GM19023 (cell line): ENCODE results near the gene HNRNPC.
A peak's percentile ranks its signal among the peaks of the same experiment; 100 is the strongest.
"Not testable (repeated sequence)": the region's sequence is repeated elsewhere in the genome, so short reads cannot be mapped to it uniquely, and the experiment has no call there.

Source experiments
- ATAC-seq: cut with Tn5 transposase; IDR thresholded peaks from one replicate; pipeline ENCODE4 v1.9.1; 2021; ENCODE audit warnings: mild to moderate bottlenecking, moderate library complexity; ENCODE audit not compliant: unreplicated experiment

Gene HNRNPC

DNA sequence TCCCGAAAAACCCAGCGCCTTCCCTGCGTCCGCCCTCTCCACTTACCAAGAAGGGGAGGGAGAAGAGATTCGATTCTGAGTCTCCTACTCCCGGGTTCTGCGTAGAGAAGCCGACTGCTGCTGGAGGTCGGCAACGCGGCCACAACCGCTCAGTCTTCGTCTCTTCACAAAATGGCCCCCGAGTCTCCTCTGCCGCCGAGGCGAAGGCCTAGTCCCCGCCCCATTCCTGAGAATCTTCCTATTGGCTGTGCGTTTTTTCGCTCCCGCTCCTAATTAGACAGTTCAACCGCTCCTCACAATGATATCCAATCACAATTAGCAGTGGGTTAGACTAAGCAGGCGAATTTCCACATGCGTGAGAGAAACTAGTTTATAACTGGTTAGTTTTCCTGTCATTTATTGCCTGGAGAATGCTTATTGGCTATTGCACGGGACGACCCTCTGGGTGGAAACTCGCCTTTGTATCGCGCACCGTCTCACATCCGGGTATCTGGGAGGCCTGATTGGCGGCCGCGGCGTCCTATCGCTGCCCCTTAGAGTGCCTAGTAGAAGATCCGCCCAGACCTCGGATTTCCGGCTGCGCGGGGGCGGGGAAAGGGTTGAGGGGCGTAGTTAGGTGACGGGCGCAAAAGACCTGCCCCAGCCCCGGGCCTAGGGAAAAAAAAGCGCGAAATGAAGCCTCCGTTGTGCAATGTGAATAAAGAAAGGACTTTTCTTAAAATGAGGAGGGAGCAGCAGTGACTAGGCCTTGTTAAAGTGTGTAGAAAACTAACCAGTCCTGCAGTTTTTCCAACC is at the start of gene HNRNPC:
Gene HNRNPC (minus strand): TSS at position 191 of the 795 bp plus-strand sequence. CDS start 35,249 bp downstream, outside the sequence.
- ATAC-seq: peak; percentile 94

- no peak for ATAC-seq
Measured at GRCh38 chr14:21317398-21317797, 48.2 kb upstream of the HNRNPC start.

GRCh38 chr14:21313512-21313911 is 44.3 kb upstream of the HNRNPC start:
- ATAC-seq: no peak

- no peak for ATAC-seq
Measured at GRCh38 chr14:21311614-21312013, 42.4 kb upstream of the HNRNPC start.

GRCh38 chr14:21309956-21310355 is 40.7 kb upstream of the HNRNPC start:
- no peak for ATAC-seq

DNA sequence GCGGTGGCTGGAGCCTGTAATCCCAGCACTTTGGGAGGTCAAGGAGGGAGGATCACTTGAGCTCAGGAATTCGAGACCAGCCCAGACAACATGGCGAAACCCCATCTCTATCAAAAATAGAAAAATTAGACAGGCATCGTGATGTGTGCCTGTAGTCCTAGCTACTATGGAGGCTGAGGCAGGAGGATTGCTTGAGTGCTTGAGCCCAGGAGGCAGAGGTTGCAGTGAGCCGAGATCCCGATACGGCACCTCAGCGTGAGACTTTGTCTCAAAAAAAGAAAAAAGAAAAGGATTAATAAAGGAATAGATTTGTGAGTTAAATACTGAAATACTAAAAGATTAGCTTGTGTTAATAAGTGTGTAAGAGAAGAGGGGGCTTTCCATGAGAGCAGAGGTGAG is 40.0 kb upstream of the HNRNPC start:
- ATAC-seq: no peak

- peak; percentile 93 for ATAC-seq
Measured at GRCh38 chr14:21308479-21309237, 39.4 kb upstream of the HNRNPC start.

GRCh38 chr14:21308132-21308478 is 38.9 kb upstream of the HNRNPC start:
- peak; percentile 18 for ATAC-seq

- no peak for ATAC-seq
Measured at GRCh38 chr14:21307637-21308036, 38.4 kb upstream of the HNRNPC start.

DNA sequence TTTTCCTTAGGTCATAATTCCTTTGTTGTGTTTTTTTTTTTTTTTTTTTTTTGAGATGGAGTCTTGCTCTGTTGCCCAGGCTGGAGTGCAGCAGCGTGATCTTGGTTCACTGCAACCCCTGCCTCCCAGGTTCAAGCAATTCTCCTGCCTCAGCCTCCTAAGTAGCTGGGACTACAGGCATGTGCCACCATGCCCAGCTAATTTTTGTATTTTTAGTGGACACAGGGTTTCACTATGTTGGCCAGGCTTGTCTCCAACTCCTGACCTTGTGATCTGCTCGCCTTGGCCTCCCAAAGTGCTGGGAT is 33.5 kb upstream of the HNRNPC start:
- not testable (repeated sequence) for ATAC-seq

DNA sequence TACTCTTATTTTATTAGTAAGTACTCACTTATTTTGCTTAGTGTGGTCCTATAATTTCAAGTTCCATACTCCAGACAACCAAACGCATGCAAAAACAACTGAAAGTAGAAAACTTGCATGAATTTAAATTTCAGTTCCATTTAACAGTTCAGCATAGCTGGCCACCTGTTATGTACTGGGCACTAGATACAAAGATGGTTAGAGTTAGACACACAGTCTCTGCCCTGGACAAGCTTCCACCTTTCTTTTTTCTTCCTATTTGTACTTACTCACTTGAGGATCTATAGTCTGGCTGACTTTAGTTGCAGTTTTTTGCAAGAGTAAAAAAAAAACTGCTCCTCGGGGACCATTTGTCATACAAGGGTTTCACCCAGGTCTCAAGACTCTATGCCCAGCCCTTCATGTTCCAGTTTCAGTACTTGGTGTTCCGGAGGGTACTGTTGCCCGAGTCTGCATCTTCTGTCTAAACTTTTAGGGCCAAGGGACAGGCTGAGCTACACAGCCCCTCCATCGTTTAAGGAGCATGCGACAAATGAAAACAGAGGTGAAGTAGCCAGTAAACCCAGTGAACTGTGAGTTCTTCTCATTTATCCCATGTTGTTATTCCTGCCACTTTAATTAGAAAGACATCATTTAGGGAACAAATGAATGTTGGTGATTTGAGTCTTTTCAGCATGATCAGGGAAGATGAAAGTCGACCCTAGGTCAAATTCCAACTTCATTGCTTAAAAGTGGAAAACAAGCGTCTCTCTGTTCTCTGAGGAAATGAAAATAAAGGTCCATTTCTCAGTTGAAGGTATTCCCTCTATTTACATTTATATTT is 33.0 kb upstream of the HNRNPC start:
- no peak for ATAC-seq

GRCh38 chr14:21300892-21301291 is 31.6 kb upstream of the HNRNPC start:
- ATAC-seq: no peak

DNA sequence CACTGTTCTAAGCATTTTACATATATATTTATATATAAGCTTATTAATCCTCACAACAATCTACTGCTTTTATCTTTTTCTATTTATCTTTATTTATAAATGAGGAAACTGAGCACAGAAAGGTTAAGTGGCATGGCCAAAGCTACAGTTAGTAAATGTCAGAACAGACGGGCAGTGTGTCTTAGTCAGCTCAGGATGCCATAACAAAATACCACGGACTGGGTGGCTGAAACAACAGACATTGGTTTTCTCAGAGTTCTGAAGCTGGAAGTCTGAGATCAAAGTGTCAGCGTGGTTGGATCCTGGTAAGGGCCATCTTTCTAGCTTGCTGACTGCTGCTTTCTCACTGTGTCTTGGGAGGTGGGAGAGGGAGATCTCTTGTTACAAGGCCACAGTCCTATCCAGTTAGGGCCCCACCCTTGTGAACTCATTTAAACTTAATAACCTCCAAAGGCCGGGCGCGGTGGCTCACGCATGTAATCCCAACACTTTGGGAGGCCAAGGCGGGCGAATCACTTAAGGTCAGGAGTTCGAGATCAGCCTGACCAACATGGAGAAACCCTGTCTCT is 30.4 kb upstream of the HNRNPC start:
- no peak for ATAC-seq

GRCh38 chr14:21298358-21298757 is 29.1 kb upstream of the HNRNPC start:
- ATAC-seq: no peak

GRCh38 chr14:21294026-21294425 is 24.8 kb upstream of the HNRNPC start:
- not testable (repeated sequence) for ATAC-seq

DNA sequence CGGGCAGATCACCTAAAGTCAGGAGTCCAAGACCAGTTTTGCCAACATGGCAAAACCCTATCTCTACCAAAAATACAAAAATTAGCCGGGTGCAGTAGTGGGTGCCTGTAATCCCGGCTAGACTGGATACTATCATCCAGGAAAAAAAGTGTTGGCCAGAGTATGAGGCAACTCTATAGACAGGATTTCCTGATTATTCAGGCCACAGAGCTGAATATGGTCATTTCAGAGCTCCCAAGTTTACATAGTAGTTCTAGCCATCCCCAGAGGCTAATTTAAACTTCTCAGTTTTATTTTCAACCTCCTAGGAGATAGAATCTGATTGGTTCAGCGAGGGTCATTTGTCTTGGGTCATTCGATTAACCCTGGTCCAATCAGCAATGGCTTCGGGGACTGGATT is 17.9 kb upstream of the HNRNPC start:
- no peak for ATAC-seq

GRCh38 chr14:21286516-21286915 is 17.3 kb upstream of the HNRNPC start:
- ATAC-seq: not testable (repeated sequence)

- ATAC-seq: not testable (repeated sequence)
Measured at GRCh38 chr14:21281917-21282316, 12.7 kb upstream of the HNRNPC start.

DNA sequence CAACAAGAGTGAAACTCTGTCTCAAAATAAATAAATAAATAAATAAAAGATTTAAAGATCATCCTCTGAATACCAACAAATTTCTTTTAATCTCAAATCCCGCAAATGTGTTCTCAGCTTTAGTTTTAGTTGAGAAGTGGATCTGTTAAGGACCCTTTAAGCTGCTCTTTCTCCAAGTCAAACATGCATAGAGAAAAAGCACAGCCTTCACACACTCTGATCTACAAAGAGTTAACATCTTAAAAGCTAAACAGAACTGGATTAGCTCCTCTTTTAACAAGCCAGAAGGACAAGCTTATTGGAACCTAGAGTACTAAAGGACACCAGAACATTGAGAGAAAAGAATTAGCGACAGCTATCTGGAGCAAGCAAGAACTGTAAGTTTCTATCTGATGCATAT is 10.5 kb upstream of the HNRNPC start, which contains the start of gene RPGRIP1:
Gene RPGRIP1 (plus strand): TSS at position 301 of the 400 bp plus-strand sequence. CDS start 7,894 bp downstream, outside the sequence.
- ATAC-seq: no peak

GRCh38 chr14:21278632-21279031 is 9.4 kb upstream of the HNRNPC start:
- ATAC-seq: no peak

DNA sequence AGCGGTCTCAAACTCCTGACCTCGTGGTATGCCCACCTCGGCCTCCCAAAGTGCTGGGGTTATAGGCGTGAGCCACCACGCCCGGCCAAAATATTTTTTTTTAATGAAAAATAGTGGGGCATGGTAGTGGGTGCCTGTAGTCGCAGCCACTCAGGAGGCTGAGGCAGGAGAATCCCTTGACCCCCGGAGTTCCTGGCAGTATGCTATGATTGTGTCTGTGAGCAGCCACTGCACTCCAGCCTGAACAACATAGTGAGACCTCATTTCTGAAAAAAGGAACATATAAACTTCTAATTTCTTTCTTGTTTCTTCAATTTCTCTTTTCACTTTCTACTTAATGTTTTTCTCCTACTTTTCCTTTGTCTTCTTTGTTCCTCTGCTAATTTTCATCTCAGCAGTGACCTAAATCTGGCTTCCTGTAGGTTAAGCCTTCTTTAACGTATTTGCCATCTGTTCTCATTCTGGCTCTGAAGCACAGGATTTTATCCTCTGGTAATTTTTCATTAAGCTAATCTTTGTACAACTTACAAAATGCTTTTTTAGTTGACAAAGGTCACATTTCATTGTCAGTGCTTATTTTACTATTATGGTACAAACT is 6.1 kb upstream of the HNRNPC start:
- no peak for ATAC-seq
